NCI-H2196 (cell line): ENCODE measurements around the gene SYT7.

Experiments used
- DNase-seq: peaks from one replicate; lab custom pipeline; 2025; ENCODE audit not compliant: unreplicated experiment; lab: John Stamatoyannopoulos, UW

SYT7 gene

GRCh38 chr11:61539831-61540357 lies 41.0 kb downstream of the SYT7 start:
- DNase-seq, result no peak

GRCh38 chr11:61539006-61539405 lies 41.9 kb downstream of the SYT7 start:
- DNase-seq, result no peak

DNA sequence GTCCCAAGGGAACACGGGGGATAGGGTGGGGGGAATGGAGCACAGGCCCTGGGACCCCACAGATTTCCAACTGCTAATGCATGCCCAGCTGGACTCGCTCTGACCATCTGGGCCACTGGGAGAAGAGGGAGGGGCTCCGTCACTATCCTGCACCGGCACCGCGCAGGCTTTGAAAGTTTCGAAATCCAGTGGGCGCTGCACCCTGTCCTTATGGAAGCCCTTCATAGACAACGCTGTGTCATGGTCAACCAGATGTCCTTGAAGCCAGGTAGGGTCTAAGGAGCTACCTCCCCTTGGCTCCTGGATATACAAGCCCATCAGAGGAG lies 42.3 kb downstream of the SYT7 start:
- no peak for DNase-seq

- DNase-seq, result no peak
Measured at GRCh38 chr11:61537326-61537725, 43.5 kb downstream of the SYT7 start.

DNA sequence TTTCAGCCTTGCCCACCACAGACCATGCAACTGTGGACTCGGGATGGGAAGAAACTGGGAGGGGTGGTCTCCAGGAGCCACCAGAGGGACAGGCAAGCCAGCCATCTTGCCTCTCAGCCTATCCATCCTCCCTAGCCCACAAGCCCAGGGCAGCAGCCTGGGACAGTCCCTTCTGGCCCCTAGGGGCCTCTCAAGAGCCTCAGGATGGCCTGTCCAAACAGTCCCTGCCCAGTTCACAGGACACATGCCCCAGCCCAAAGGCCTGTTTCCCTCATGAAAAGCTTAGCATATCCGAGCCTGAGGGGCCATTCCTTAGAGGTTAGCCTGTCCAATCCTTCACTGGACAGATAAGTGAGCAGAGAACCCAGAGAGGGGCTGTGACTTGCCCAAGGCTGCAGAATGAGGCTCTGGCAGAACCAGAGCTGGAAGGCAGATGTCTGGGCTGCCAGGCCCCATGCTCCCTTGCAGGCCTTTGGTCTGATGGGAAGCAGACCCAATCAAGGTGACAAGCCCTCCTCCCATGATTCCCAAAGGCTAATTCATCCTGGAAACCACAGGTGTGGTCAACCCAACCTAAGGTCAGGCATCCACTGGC lies 44.1 kb downstream of the SYT7 start:
- no peak for DNase-seq

DNA sequence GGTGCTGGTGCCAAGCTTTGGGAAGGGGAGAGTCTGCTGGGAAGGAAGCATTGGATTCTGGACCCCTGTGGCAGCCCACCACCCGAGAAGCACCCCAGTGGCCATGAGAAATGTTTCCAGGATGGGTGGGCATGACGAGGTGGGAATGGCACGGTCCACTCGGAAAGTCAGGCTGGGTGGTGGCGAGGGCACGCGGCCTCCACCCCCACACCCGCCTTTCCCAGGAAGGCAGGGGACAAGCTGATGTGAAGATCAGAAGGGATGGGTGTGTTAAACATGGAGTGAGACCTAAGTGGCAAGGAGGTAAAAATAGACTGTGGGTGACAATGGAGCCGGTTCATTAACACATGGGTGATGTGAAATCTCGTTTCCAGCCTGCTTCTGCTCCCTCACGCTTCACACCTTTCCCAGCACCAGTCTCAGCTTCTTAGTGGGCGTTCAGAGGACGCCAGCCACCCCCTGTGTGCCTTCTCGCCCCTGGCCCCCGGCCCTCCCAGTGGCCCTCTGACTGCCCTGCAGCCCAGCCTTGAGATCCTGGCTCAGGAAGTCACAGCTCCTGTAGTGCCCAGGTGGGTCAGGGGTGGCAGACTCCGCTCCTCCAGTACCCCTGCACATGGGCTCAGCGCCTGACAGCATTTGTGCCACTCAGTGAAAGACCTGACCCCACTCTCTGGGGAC lies 44.7 kb downstream of the SYT7 start:
- no peak for DNase-seq

DNA sequence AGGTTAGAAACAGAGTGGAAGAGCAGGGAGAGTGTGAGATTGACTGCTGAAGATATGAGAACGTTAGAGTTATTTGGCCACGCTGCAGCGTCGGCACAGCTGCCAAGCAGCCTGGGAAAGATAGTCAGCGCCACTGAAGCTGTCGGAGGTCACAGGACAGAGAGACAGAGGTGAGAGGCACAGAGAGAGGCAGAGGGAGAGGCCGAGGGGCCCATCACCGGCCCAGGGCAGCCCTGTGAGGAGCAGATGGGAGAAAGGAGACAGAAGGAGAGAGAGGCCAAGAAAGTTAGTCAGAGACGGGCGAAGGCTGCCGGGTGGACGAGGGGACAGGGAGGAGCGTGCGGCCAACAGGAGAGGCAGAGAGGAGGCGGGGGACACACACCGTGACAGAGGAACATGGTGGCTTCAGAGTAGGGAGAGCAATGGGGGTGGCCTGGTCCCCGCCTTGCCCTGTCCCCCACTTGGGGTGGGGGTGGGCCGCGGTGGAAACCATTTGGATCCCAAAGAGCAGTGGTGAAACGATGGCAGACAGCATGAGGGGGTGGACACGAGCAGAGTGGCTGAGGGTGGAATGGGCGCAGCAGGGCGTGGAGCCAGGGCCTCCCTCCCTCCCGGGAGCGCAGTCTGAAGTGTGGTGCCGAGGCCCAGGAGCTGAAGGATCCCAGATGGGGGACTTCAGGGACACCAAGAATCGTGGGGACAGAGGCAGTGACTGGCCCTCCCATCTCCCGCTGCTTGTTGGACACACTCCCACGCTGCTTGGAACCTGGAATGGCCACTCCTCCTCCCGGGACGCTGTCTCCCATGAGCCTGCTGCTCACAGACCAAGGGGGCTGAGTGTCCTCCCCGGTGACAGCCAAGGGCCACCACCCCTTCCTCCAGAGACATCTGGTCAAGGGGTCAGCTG lies 45.7 kb downstream of the SYT7 start:
- no peak for DNase-seq

GRCh38 chr11:61534025-61534932 lies 46.6 kb downstream of the SYT7 start:
- DNase-seq, result no peak

DNA sequence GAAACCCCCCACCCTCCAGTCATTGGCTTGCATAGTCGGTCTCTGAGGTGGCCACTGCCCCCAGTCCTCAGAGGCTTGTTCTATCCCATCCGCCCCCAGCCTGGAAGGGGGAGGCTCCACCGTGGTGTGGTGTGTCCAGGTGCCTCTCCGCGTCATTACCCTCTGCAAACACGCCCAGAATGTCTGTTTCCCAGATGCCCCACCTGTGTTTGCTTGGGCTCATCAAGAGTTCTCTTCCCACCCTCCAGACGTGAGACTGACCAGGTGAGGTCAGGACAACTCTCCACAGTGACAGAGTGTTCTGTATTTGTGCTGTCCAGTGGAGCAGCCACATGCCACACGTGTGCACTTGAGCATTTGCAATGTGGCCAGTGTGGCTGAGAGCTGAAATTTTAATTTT lies 47.5 kb downstream of the SYT7 start:
- DNase-seq, result peak; percentile 79

- no peak for DNase-seq
Measured at GRCh38 chr11:61533039-61533375, 47.9 kb downstream of the SYT7 start.

DNA sequence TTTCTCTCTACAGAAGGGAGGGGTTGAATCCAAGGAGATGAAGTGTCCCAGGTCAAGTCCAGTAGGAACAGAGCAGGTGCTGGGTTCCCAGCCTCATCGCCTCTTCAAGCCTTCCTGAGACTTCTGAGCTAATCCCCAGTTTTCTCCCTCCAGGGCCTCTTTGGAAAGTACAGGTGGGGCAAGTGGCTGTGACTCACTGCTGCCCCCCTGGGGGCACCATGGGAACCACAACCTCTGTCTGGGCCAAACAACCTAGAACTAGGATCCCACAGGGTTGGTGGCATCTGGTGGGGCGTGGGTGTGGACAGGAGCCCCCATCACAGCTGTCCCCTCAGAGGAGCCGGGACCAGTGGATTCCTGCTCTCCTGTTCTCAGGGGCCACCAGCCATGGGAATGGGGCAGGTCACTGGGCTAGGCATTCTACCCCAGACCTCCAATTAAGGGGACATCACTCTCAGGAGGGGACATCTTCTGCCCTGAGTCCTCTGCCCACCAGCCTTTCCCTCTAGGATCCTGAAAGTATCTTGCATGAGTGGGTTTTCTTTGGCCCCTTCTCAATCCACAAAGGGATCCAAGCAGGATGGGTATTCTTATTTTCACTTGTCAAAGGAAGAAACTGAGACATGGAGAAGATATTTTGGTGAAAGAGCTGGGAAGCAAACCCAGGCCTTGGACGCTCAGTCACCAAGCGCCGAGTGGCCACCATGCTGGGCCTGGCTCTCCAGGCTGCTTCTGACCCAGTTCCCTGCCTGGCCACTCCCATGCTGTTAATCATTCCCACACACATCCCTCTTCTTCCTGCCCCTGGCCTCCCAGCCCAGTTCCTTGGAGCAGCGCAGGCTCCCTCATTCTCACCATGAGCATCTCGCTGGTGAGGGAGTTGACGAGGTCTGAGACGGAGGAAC lies 48.5 kb downstream of the SYT7 start:
- peak; percentile 55 for DNase-seq

DNA sequence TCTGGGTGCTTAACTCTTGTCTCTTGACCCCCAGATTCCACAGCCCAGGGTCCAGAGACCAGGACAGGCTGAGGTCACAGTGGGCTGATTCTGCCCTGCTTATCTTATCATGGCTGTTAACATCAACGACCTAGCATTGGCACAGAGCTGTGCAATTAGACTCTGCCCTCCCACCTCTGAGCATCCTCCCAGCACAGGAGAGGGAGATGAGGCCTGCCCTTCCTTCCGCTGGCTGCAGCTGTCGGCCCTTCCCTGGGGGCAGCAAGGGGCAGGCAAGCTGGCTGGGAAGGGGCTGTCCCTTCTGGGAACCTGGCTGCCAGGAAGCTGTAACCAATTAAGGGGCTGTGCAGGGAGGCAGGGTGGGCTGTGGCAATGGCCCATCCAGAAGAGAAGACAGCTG lies 49.8 kb downstream of the SYT7 start:
- DNase-seq, result no peak

DNA sequence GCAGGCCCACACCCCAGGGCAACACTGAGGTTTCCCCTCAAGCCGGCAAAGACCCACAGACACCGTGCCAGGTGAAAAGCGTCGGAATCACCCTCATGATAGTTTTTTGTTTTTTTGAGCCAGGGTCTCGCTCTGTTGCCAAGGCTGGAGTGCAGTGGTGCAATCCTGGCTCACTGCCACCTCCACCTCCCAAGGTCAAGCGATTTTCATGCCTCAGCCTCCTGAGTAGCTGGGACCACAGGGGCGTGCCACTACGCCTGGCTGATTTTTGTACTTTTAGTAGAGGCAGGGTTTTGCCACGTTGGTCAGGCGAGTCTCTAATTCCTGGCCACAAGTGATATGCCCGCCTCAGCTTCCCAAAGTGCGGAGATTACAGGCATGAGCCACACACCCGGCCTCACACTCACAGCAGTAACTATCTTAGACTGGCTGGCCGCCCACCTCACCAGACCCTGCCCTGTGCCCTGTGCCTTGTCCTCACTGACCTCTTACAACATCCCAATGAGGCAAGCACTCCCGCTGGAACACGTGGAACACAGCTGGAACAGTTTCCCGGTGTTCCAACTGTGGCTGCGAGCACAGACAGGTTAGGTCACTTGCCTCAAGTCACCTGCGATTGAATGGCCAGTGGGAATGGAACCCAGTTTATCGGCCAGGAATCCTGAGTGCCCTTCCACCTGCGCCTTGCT lies 51.2 kb downstream of the SYT7 start:
- DNase-seq, result no peak

GRCh38 chr11:61528114-61528513 lies 52.8 kb downstream of the SYT7 start:
- DNase-seq, result no peak

GRCh38 chr11:61526956-61527731 lies 53.7 kb downstream of the SYT7 start:
- DNase-seq, result no peak

DNA sequence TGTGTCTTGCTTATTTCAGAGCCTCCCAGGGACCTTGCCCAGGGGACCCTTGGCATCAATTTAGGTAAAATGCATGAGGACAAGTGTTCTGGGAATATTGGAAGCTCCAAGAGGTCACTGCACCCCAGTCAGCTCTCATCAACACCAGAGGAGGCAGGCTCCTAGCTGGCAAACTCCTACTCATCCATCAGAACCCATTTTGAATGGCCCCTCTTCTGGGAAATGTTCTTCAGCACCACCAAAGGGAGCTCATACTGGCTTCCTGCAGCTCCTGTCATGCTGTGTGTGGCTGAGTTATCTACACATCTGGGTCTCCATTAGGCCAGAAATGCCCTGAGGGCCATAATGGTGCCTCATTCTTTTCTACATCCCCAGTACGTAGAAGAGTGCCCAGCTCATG lies 54.6 kb downstream of the SYT7 start:
- no peak for DNase-seq

- DNase-seq, result no peak
Measured at GRCh38 chr11:61524963-61525587, 55.8 kb downstream of the SYT7 start.

- DNase-seq, result no peak
Measured at GRCh38 chr11:61524446-61524845, 56.4 kb downstream of the SYT7 start.
